GM18498 (cell line): ENCODE data around the gene PTPRZ1.

ENCODE experiments used
- ATAC-seq: cut with Tn5 transposase; IDR thresholded peaks from one replicate; pipeline ENCODE4 v1.9.1; 2021; ENCODE audit warnings: mild to moderate bottlenecking, moderate library complexity; ENCODE audit not compliant: unreplicated experiment

Gene PTPRZ1

DNA sequence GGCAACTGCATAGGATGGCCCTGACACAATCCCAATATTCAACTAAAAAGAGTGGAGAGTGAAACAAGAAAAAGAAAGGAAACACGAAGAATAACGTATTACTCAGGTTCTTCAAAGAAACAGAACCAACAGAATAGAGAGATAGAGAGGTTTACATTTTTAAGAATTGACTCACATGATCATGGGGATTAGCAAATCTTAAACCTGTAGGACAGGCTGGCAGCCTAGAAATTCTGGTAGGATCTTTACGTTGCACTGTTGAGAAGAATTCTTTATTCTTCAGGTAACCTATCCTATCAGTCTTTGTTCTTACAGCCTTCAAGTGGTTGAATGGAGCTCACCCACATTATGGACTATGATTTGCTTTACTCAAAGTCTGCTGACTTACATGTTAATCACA, 167.2 kb downstream of the PTPRZ1 start:
- ATAC-seq, result no peak

DNA sequence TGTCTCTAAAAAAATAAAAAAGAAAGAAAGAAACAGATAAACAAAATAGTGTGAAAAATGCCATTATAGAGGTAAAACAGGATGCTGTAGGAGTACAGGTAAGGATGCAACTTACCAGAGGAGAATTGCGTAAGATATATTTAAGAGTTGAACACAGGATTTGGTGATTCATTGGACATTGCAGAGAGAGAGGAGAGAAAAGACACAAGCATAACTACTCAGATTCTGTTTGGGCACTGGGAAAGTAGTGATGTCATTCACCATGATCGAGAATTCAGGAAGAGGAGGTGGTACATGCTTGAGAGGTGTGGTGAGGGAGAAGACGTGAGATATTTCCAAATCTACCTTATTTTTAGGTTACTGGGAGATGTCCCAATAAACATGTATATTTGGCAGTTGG, 173.4 kb downstream of the PTPRZ1 start:
- ATAC-seq, result no peak

DNA sequence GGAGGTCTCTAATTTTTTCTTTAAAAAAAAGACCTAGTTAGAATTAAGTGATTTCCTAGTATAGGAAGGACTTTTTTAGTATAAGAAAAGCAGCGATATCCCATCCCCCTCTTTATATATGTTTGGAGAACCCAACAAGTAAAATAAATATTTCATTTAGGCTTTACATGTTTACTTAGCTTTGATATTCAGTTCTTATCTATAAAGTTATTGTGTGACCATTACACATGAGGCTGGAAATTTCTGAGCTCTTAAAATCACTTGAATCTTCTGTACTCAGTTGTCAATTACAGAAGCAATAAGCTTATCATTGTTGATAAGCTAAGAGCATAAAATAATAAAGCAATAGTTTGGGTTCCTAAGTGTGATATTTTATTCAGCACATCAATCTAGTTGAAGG, 181.4 kb downstream of the PTPRZ1 start:
- ATAC-seq, result no peak

DNA sequence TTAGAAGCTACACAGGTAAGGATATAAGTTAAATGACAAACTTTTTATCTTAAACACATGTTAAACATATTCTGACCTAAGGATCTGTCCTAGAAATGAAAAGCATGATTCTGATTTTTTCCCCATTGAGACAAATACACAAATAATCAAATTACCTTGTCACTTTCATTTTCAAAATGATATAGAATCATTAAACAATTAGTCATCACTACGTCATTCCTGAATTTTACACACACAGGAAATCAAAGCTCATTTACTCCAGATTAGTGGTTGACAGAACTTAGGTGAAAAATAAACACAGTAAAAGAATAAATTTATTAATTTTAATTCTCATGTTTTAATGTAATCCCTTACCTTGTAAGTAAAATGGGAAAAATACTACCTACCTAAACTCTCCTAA, 182.1 kb downstream of the PTPRZ1 start:
- ATAC-seq, result no peak

DNA sequence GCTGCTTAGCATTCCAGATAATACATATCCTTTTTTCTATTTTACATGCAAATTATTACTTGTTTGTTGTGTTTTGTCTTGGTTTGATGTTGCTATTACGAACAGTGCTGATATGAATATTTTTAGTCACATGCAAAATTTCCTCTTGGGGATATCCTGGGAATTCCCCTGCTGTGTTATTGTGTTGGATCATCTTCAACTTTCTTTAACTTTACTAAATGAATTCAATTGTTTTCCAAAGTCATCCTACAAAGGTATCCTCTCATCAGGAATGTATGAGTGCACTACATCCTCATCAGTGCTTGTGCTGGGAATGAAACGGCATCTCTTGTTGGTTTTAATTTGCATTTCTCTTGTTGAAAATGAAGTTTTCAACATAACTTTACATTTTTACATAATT, 184.0 kb downstream of the PTPRZ1 start:
- ATAC-seq, result no peak

DNA sequence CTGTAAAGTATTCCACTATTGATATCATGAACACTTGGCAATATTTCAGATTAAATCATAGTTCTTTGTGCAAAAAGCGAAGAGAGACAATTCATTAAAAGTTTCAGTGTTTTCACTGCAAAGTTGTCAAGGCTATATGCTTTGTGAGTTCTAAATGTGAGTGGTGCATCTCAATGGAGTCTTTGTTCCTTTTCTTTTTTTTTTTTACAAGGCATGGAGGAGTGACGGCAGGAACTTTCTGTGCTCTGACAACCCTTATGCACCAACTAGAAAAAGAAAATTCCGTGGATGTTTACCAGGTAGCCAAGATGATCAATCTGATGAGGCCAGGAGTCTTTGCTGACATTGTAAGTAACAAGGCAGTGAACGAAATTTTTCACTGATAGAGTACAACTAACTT, 186.6 kb downstream of the PTPRZ1 start:
- ATAC-seq, result no peak

DNA sequence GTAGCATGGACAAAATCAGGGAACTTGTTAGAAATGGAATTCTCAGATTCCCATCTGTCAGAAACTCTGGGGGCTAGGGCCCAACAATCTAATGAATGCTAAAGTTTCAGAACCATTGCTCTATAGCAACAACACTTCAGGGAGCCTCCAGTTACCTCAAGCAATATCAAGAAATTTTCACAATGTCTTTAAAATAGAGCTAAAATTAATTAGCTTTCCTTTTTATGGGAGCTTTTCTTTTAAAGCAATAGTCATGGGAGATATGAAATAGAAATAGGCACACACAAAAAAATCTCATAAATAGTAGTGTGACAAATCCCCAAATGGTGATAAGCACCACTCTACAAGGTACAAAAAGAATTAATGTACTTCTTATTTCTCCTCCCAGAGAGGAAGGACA, 190.2 kb downstream of the PTPRZ1 start:
- ATAC-seq, result no peak

DNA sequence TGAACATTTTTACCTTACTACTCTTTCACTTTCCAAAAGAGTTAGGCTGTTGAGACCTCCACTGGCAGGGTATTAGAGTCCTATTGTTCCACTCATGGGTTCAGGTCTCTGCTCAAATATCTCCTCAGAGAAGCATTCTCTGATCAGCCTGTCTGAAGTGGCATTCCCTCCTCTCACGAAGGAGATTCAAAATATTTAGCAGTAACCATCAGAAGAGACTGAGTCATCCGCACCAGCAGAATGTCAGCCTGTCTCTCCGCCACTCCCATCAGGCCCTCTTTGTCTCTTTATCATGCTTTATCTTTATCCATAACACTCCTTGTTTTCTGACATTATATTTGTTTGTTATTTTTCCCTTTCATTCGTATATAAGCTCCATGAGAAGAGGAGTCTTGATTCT, 192.0 kb downstream of the PTPRZ1 start:
- ATAC-seq, result no peak

DNA sequence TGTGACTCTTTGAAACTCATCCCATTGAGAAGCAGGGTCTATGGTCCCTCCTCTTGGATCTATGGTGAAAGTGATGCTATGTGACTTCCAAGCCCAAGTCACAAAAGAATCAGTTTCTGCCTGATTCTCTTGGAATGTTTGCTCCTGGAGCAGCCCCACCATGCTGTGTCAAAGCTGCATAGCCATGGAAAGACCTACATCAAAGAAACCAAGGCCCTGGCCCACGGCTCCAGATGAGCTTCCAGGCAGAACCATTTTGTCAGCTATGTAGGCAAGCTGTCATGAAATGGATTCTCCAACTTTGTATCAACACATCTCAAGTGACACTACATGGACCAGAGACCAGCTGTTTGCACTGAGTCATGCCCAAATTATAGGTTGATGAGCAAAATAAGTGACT, 194.1 kb downstream of the PTPRZ1 start:
- ATAC-seq, result no peak

DNA sequence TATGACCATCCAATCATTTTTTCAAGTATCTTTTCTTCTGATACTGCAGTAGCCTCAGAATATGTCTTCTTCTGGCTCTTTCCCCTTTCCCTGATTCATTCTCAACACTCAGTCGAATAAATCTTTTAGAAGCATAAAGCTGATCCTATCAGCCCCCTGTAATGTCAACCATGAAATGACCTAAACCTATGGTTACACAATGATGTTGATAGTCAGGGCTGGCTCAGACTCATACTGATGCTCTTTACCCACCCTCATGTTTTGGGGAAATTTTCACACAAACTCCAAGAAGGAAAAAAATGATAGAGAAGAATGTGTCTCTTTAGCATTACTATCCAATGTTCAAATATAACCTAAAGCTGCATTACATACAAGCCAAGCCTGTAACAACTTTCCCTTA, 195.1 kb downstream of the PTPRZ1 start:
- no peak for ATAC-seq

DNA sequence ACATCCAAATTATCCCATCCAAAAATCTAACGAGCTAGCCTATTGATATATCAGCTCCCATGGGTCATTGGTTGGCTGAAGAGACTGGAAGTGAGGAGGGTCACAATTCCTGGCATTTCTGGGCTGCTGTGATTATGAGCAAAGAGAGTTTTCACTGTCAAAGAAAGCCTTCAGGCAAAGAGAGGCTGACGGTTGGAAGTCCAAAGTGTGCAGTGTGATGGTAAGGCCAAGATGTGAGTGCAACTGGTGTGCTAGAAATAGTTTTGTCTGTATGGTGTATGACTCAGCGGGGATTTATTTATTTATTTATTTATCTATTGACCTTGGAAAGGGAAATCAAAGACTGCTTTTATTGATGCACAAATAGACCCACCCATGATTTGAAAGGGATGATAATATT, 196.0 kb downstream of the PTPRZ1 start:
- ATAC-seq, result no peak

DNA sequence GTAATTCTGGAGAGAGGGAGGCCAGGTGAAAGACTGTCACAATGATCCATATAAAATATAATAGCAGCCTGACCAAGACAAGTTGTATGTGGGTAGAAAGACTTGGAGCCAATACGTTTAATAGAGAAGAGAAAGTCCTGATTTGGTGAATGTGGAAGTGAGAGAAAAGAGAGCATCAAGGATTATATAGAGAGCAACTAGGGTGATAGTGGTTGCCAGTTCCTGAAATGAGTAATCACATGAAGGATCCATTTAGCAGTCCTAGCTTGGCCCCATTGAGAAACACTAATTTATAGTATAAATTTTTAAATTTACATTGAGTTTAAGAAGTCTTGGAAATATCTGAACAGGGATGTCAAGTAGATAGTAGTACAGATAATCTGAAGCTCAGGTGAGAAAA, 197.1 kb downstream of the PTPRZ1 start:
- ATAC-seq, result no peak

DNA sequence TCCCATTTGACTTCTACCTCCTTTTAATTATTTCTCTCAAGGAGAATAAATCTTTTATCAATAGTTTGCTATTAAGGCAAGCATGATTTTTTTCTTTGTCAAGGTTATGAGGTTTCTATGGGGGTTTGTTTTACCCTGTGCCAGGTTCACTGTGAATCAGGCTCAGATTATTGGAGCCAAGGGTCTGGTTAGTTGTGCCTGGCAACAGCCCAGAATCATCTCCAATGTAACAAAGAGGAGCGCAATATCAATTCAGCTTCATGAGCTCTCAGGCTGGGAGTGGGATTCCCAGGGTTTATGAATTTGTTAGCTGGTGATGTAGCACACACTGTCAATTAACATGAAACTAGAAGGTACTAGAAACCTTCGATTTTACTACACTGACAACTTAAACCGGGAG, 197.9 kb downstream of the PTPRZ1 start:
- no peak for ATAC-seq

DNA sequence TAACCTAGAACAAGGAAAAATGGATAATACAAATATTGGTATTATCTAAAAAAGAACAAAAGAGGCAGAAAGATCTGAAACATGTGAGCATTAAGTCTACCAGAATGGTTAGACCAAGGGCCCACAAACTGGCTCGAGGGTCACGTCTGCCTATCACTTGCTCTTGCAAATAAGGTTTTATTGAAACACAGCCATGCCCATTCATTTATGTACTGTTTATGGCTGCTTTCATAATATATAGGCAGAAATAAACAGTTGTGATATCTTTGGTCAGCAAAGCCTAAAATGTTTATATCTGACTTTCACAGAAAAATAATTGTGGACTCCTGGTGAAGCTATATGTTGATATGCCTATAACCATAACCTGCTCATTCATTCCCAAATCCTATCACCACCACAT, 199.3 kb downstream of the PTPRZ1 start:
- ATAC-seq, result no peak

DNA sequence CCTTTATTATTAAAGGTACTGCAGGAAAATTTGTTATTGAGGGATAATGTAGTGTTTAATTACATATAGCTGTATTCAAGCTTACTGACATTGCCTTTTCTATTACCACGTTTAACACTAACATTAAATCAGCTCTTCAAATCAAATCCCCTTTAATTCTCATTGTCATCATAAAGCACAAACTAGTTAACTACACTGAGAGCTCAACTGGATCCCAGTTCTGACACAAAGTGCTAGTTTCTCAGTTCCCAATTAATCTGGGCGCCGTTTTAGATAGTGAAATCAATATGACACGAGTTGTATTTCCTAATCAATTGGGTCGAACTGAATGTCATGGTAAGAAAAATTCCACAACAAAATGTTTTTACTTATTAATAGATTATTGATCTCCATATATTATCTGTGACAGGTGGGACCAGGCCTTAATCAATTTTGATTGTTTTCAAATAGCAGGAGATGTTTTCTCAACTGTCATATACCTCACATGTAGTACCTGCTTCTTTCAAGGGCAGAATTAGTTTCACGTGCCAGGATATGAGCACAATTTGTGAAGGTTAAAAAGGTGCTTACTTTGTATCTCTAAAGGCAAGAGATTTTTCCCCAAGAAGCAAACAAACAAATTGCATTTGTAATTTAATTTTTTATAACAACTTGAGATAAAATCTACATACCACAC, 200.1 kb downstream of the PTPRZ1 start:
- no peak for ATAC-seq

DNA sequence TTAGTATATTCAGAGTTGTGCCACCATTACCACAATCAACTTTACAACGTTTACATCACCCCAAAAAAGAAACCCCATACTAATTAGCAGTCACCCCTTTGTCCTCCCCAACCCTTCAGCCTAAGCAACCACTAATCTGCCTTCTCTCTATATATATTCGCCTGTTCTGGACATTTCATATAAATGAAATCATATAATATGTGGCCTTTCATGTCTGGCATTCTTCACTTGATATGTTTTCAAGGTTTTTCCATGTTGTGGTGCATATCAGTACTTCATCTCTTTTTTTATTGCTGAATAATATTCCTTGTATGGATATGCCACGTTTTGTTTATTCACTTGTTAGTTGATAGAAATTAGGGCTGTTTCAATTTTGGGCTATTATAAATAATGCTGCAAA, 200.7 kb downstream of the PTPRZ1 start:
- no peak for ATAC-seq

DNA sequence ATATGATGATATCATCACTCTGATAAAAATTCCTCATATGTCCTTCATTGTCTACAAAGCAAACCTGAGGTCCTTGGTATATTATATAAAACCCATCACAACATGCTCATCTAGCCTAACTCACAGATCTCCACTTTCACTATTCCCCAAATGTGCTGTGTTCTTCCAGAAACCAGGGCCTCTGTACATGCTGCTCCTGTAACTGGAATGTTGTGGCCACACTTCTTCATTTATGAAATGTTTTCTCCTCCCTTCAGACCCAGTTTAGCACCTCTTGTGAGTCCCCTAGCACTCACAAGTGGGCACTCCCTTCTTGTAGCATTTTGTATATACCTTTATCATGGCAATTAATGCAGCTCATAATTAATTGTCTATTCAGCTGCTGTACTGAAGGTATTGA, 209.2 kb downstream of the PTPRZ1 start:
- no peak for ATAC-seq

DNA sequence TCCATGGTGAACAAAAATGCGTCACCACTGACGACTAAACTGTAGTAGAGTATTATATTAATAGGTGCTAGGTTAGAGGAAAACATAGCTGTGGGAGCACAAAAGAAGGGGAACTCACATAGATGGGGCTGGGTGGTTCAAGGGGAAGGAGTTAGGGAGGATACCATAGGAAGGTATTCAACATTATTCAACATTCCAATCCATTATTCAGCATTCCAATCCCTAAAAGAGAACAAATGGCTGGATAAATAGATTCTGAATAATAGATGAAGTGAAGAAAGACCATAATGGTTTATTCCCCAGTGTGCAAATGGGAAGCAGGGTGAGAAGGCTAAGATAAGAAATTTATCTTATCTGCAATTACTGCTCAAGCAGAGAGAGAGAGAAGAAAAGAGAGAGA, 209.7 kb downstream of the PTPRZ1 start:
- no peak for ATAC-seq

DNA sequence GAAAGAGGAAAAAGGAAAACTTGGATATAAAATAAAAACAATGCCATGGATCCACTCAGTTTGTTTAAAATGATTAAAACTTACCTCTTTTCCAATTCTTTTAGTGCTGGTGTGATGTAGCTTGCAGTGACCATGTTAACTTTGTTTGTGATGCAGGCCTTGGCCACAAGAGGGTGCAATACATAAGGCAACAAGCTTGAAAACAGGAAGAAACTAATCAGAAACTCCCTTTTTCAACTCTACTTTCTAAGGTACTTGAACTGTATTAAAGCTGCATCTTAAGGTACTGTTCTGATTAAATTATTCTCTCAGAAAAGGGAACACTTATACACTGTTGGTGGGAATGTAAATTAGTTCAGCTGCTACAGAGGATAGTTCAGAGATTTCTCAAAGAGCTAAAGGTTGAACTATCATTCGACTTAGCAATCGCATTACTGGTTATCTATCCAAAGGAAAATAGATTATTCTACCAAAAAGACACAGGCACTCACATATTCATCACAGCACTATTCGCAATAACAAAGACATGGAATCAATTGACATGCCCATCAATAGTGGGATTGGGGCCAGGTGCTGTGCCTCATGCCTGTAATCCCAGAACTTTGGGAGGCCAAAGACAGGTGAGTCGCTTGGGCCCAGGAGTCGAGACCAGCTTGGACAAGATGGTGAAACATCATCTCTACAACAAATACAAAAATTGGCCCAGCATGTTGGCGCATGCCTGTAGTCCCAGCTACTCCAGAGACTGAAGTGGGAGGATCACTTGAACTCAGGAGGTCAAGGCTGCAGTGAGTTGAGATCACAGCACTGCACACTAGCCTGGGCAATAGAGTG, 220.2 kb downstream of the PTPRZ1 start:
- ATAC-seq, result peak; percentile 95

DNA sequence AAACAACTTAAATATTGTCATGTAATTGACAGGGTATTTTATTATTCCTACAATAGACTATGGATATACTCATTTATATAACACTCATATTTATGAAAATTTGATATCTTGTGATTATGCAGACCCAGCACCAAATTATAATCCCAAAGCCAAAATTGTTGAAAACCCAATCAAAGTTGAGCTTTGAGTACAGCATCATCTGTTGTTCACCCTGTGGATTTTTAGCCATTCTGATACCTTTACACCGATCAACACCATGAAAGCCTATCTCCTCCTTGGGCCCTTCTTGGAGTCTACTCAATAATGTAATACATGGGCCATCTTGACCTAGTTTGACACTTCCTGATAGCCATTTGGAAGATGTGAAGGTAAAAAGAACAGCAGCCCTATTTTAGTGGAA, 221.6 kb downstream of the PTPRZ1 start:
- ATAC-seq, result no peak

DNA sequence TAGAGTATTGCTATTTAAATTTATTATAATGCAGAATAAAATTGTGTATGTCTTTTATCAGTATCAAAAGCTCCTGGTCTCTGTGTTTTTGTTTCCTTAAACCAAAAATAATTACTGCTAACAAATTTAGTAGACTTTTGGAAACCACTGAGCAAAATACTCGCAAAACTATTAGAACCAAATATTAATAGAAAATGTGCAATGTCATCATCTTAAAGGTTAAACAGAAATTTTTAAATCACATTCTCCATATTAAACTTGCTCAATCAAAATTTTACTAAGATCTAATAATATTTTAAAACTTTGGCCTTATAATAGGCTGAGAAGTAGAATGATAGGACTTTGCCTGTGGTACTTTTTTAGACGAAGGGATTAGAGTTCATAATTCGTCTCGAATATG, 222.7 kb downstream of the PTPRZ1 start:
- no peak for ATAC-seq

DNA sequence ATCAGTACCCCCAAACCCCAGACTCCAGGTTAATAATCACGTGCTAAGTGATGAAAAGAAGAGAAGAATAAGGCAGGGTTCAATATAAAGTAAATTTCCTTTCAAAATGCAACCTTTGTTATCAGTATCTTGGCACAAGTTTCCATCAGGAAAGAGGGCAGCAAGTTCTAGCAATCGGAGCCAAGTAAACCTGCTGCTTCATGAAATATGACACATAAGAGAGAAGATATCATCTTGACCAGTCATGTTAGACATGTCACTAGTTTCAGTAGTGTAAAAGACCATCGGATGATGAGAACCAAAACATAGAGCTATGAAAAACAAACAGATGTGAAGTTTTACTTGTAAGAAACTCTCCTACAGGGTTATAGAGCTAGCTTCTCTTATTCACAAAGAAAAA, 227.1 kb downstream of the PTPRZ1 start:
- no peak for ATAC-seq

DNA sequence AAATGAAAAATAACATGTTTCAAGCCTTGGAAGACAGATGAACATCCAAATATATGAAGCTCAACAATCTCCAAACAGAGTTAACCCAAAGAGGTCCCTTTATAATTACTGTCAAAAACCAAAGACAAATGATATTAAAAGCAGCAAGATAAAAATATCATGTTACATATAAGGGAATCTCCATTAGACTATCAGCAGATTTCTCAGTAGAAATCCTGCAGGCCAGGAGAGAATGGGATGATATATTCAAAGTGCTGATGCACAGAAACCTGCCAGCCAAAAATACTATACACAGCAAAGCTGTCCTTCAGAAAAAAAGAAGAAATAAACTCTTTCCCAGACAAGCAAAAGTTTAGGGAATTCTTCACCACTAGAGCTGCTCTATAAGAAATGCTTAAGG, 230.1 kb downstream of the PTPRZ1 start:
- no peak for ATAC-seq
